GM18867 (cell line): ENCODE measurements around the gene BCO2.
"Not testable (repeated sequence)": the region's sequence is repeated elsewhere in the genome, so short reads cannot be mapped to it uniquely, and the experiment has no call there.

Source experiments
- ATAC-seq: cut with Tn5 transposase; IDR thresholded peaks from one replicate; pipeline ENCODE4 v1.9.1; 2021; ENCODE audit warnings: mild to moderate bottlenecking, moderate library complexity; ENCODE audit not compliant: unreplicated experiment

BCO2 gene

DNA sequence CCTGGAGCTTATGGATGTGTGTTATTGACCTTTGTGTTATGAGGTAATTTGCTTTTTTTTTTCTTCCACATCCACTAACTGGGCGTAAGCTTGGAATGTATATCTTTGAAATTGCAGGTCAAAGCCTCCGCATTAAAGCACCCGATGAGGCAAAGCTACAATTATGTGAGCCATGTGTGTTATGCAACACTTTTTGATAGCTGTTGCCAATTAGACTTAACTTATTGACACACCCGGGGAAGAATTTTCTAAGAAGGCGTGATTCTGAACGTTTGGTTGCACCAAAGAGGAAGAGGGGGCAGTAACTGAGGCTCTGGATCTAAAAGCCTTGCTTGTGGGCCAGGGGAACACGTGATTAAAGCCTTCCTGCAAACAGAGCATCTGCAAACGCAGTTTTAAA lies 8.8 kb upstream of the BCO2 start:
- ATAC-seq: no peak

DNA sequence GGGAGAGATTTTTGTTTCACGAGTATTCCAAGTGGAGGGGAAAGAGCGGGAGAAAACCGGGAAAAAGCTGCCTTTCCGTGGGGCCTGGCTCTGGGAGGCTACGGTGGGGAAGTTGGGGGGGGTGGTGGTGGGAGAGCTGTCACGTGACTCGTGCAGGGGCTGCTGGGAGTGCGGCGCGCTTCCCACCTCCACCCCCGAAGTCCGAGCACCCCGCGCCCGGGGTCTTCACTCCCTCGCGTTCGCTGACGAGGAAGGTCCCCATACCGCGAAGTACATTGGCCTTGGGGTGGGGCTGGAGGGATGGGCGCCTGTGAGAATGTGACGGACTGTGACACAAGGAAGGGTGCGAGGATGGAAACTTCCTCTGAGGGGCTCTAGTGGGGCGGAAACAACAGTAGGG lies 8.2 kb upstream of the BCO2 start, which contains the start of gene TEX12:
TSS of gene TEX12 (plus strand) at position 228 of the 400 bp plus-strand sequence. CDS start 1,897 bp downstream, outside the sequence.
- no peak for ATAC-seq

DNA sequence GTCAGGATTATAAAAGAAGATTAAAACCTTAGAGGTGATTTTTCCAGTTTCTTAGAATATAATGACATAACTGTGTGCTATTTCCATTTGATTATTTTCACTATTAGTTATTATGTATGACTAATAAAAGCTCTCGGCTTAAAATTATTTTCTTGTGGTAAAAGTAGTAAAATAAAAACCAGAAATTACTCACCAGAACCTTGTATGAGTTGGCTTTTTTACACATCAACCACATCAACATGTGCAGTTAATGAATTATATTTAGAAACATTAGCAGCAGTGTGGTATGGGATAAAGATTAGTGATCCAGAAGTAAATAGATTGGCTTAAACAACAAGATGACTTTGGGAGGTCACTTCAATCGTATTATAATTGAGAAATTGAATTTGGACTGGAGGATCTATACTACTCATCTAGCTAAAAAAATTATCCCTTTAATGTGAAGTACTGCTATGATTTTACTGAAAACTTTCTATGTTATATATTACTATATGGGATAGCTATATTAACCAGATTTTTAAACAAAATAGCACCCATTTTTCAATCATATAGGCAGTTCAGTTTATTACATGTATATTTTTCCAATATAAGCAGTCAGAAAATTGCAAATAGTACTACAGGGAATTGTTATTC lies 2.8 kb upstream of the BCO2 start:
- peak; percentile 72 for ATAC-seq

DNA sequence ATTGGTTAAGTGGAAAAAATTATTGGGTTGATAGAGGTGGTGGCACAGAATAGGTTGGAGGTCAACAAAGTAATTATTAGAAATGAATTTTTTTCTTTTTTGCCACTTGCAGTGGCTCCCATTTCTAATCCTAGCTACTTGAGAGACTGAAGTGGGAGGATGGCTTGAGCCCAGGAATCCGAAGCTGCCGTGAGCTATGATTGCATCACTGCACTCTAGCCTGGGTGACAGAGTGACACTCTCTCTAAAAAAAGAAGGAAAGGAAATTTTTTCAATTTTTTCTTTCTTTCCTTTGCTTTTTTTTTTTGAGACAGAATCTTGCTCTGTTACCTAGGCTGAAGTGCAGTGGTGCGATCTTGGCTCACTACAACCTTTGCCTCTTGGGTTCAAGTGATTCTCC lies 2.2 kb upstream of the BCO2 start:
- no peak for ATAC-seq

DNA sequence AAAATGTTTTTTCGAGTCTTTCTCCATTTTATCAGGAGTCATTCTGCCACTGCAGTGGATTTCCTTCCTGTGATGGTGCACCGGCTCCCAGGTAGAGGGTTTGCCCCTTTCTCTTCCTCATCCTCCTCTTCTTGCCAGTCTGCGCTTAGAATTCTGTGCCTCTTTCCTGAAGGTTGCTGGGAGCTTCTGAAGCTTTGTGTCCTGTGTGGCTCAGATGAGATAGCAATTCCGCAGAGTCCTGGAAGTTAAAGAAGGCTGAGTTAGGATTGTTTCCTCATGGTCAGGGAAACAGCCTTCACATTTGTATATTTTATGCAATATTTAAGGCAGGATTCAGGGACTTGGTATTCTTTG lies 264 bp downstream of the BCO2 start:
- ATAC-seq: no peak

DNA sequence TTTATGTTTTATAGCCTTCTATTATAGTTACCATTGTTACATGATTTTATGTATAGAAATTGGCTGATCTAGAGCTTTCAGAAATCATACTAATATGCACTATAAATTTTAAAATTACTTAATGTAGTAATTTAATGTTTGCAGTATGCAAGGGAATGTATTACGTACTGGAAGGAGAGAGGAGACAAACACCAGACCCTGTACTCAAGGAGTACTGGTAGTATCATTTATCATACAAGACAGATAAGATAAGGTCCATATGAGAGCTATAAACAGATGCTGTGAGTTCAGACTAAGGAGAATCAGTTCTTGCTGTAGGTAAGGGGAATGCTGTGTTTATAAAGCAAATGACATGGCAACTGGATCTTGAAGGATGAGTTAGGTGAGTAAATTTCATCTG lies 765 bp downstream of the BCO2 start:
- ATAC-seq: no peak

DNA sequence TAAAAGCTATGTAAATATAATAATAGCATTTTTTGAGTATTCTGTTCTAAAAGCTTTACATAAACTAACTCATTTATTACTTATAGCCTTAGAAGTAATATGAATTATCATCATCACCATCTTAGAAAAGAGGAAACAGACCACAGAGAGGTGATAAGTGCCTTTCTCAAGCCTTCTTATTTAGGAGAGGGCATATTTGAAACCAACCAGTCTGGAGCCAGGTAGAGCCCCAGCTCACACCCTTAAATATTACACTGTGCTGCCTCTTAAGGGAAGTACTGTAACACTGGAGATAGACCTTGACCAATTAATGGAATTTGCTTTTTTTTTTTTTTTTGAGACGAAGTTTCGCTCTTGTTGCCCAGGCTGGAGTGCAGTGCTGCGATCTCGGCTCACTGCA lies 2.3 kb downstream of the BCO2 start:
- no peak for ATAC-seq

DNA sequence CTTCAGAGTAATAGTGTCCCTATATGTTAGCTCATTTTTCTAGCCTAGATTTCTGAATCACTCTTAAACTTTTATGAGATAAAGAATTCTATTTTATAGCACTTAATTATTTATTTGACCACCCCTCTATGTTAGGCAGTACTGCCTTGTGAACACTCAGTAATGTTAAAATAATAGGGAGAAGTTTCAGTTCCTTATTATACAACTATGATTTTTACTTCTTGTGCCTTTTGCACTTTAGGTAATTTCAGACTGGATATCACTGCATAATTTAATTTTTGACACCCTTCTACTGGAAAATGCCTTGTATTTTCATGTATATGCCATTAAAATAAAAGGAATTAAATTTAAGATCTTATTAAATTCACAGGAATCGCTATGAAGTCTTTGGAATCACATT lies 3.1 kb downstream of the BCO2 start:
- ATAC-seq: no peak

DNA sequence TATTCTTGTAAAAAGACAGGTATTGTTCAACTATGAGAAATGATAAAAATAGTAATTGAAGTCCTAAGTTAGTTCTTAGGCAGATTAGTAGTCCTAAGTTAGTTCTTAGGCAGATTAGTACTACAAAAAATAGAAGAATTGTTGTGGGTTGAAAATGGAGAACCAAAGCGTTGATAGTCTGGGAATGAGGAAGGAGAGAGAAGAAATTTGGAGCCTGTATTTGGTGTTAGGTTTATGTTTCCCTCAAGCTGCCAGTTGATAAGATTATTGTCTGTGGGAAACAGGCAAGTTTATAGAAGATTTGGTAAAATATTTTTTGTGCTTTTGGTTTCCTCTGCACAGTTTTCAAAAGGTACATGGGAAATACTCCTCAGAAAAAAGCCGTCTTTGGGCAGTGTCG lies 3.6 kb downstream of the BCO2 start:
- ATAC-seq: no peak

DNA sequence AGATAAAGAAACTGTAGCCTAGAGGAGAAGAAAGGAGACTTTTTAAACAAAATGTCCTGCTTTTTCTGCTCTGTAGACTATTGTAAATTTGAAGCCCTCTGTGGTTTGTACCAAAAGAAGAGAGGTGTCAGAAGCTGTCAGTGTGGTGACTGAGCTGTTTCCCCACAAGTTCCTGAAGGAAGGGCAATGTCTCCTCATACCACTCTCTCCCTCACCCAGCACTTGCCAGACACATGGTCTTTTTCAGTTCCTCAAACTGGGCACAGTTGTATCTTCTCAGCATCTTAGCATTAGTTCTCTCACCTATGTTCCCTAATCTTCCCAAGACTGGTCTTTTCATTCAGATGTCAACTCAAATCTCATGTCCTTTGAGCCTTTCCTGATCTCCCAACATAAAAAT lies 4.3 kb downstream of the BCO2 start:
- ATAC-seq: peak; percentile 80

DNA sequence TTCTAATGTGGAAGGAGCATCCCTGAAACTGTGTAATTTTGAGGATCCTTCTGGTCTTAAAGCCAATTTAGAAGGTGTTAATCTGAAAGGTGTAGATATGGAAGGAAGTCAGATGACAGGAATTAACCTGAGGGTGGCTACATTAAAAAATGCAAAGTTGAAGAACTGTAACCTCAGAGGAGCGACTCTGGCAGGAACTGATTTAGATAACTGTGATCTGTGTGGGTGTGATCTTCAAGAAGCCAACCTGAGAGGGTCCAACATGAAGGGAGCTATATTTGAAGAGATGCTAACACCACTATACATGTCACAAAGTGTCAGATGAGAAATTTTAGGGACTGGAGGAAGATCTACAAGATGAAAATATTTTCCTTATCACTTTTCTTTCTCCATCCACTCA lies 7.6 kb downstream of the BCO2 start:
- ATAC-seq: no peak

DNA sequence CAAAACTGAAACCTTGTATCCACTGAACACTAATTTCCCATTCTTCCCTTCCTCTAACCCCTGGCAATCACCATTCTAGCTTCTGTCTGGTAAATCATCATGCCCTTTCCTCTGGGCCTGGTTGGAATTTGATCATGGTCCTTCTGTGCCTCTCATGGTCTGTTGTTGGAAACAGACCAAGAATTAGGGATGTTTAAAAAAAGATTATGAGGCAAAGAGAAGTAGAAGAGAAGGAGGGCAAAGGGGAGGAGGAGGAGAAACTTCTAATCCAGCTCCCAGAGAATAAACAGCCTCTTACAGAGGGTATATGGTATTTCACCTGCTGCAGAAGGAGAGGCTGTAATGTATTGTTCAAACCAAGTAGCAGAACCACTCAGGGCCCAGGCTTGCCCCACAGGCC lies 10.6 kb downstream of the BCO2 start:
- no peak for ATAC-seq

DNA sequence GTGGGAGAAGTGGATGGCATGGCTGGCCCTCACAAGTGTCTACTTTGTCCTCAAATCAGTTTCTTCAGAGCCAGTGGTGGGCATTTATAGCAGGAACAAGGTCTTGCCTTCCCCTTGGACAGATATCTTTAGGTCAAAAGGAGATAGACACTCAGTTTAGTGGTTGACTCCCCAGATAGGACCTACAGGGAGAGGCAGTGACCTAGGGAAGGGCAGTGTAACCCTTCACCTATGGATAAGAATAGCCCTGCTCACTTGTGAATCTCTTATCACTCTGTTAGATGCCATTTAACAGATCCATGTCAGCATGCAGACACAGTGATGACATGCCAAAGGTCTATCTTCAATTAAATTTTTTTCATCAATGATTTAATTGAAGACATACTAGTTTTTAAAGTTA lies 11.0 kb downstream of the BCO2 start:
- no peak for ATAC-seq

DNA sequence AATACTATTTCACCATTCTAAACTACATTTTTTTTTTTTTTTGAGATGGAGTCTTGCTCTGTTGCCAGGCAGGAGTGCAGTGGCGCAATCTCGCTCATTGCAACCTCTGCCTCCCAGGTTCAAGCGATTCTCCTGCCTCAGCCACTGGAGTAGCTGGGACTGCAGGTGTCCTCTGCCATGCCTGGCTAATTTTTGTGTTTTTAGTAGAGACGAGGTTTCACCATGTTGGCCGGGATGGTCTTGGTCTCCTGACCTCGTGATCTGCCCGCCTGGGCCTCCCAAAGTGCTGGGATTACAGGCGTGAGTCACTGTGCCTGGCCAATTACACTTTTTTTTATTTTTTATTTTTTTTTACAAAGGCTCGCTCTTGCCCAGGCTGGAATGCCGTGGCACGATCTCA lies 19.8 kb downstream of the BCO2 start:
- not testable (repeated sequence) for ATAC-seq

DNA sequence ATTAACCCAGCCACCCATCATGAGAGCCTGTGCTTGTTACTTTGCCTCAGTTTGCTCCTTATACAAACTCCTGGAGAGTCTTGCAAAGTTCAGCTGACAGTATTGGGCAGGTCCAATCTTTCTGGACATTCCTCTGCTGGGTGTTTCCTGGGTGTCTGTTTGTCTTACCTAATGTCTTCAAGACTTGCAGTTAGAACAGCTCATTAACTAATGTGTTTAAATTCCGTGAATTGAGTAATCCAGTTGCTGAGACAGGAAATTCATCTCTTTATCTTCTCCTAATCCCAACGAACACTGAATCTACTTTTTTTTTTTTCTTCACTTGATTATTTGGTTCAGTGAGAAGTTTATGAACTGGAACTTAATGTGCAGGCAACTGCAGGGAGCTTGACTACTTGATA lies 20.6 kb downstream of the BCO2 start:
- no peak for ATAC-seq

DNA sequence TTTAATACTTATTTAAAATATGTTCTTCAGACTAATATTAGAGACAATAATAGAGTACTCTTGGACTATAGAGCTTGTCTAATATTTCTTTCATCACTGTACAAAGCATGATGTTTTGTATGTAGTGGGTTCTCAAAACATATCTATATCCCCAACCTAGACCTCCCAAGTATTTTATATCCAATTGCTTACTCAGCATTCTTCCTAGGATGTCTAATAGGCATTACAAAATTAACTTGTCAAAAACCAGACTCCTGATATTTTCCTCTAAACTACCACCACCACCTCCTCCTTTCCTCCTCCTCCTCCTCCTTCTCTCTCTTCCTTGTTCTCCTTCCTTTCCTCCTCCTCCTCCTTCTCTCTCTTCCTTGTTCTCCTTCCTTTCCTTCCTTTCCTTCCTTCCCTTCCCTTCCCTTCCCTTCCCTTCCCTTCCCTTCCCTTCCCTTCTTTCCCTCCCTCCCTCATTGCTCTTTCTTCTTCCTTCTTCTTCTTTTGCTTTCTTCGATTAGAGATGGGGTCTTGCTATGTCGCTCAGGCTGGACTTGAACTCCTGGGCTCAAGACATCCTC lies 21.3 kb downstream of the BCO2 start:
- ATAC-seq: no peak

DNA sequence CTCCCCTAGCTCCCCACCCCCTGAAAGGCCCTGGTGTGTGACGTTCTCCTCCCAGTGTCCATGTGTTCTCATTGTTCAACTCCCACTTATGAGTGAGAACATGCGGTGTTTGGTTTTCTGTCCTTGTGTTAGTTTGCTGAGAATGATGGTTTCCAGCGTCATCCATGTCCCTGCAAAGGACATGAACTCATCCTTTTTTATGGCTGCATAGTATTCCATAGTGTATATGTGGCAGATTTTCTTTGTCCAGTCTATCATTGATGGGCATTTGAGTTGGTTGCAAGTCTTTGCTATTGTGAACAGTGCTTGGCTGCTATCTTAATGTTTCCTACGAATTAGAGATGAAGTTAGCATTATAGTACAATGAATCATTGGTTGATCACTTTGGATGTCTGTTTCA lies 23.8 kb downstream of the BCO2 start:
- not testable (repeated sequence) for ATAC-seq

DNA sequence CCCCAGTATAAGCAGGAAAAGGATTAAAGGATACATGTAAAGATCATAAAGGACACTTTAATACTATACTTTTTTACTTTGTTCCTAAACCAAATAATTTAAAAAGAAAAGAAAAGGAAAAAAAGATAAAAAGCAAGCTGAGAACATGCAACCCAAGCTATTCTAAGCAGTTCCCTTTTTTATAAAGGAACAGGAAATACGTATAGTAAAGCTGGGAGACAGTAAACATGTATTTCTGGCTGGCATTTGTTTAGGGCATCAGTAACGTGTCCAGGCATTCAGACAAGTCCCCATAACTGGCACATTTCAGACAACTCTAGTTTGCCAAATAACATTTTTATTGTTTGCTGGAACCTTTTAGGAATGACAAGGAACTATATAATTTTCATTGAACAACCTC lies 24.9 kb downstream of the BCO2 start:
- ATAC-seq: no peak

DNA sequence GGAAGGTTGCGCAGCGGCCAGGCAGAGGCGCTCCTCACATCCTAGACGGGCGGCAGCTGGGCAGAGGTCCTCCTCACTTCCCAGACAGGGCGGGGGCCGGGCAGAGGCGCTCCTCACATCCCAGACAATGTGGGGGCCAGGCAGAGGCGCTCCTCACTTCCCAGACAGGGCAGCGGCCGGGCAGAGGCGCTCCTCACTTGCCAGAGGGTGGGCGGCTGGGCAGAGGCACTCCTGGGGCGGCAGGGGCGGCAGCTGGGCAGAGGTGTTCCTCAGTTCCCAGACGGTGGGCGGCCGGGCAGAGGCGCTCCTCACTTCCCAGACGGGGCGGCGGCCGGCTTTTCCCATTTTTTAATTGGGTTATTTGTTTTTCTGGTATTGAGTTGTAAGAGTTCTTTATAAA lies 30.8 kb downstream of the BCO2 start:
- ATAC-seq: no peak

DNA sequence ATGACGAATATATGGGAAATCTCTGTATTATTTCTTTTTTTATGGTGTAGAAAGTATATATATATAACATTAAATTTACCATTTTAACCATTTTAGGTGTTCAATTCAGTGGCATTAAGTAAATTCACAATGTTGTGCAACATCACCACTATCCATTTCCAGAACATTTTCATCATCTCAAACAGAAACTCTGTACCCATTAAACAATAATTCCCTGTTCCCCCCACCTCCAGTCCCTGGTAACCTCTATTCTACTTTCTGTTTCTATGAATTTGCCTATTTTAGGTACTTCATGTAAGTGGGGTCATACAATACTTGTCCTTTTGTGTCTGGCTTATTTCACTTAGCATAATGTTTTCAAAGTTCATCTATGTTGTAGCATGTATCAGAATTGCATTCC lies 35.6 kb downstream of the BCO2 start:
- ATAC-seq: no peak

DNA sequence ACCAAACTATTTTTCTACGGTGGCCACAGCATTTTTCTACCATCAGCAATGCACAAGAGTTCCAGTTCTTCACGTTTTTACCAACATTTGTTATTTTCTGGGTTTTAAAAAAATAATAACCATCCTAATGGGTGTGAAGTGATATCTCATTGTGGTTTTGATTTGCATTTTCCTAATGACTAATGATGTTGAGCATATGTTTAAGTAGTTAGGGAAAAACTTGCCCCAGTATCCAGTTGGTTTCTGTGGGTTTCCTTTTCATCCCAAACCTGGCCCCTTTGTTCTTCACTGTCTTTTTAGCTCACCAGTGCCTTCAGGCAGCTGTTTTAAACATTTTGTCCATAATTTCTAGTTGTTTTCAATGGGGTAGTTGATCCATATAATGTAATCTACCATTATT lies 36.2 kb downstream of the BCO2 start:
- no peak for ATAC-seq

DNA sequence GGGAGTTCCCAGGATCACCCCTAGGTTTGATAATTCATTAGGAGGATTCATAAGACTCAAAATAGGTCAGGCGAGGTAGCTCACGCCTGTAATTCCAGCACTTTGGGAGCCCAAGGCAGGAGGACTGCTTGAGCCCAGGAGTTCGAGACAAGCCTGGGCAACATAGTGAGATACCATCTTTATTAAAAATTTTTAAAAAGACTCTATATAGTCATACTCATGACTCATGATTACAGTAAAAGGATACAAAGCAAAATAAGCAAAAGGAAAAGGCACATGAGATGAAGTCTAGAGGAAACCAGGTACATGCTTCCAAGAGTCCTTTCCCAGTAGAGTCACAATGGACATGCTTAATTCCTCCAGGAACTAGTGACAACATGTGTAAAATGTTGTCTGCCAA lies 37.0 kb downstream of the BCO2 start:
- no peak for ATAC-seq

DNA sequence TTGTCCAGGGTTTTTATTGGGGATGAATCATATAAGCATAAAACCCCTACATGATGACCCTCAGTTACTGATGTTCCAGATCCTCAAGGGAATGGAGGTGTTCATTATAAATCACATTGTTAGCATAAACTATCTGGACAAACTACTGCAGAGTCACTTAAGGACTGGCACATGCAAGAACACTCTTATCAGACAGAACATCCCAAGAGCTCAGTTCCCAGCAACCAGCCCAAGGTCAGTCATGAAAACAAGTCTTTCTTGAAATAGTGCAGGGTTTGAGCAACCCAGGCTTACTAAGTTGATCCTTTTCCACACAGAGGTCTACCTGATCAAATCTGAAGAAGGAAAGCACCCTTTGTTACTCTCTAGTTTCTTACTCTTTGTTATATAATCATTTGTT lies 37.4 kb downstream of the BCO2 start:
- ATAC-seq: no peak
